HG03175 (cell line): Measurements from ENCODE around the gene TBXAS1.
A peak's percentile ranks its signal among the peaks of the same experiment; 100 is the strongest.

Experiments used
- ATAC-seq: cut with Tn5 transposase; IDR thresholded peaks from one replicate; pipeline ENCODE4 v1.9.1; 2021; ENCODE audit warnings: mild to moderate bottlenecking, moderate library complexity; ENCODE audit not compliant: unreplicated experiment

The TBXAS1 gene

GRCh38 chr7:140039896-140040295 is 210.8 kb downstream of the TBXAS1 start:
- no peak for ATAC-seq

GRCh38 chr7:140041659-140042385 is 212.8 kb downstream of the TBXAS1 start:
- ATAC-seq = no peak

DNA sequence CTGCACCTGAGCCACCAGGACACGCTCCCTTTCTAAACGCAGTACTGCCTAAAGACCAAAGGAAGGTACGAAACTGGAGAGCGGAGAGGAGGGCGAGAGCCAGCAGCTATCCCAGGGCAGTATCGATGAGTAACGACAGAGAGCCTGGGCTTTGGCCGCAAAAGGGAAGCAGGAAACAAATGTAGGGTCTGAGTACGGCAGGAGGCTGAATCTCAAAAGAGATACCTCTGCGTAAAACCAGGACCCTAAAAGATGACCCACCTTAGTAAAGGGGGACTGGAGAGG is 213.3 kb downstream of the TBXAS1 start:
- ATAC-seq = no peak

GRCh38 chr7:140044251-140044650 is 215.2 kb downstream of the TBXAS1 start:
- ATAC-seq = no peak

- ATAC-seq = no peak
Observed at GRCh38 chr7:140045697-140046096, 216.6 kb downstream of the TBXAS1 start.

DNA sequence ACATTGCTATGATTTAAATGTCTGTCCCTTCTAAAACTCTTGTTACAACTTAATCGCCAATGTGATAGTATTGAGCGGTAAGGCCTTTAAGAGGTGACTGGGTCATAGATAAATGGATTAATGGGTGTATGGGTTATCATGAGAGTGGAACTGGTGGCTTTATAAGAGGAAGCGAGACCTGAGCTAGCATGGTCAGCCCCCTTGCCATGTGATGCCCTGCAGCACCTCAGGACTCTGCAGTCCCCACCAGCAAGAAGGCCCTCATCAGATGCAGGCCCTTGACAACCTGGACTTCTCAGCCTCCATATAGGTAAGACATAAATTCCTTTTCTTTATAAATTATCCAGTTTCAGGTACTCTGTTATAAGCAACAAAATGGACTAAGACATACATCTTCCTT is 218.1 kb downstream of the TBXAS1 start:
- no peak for ATAC-seq

GRCh38 chr7:140048138-140048537 is 219.1 kb downstream of the TBXAS1 start:
- ATAC-seq = no peak

DNA sequence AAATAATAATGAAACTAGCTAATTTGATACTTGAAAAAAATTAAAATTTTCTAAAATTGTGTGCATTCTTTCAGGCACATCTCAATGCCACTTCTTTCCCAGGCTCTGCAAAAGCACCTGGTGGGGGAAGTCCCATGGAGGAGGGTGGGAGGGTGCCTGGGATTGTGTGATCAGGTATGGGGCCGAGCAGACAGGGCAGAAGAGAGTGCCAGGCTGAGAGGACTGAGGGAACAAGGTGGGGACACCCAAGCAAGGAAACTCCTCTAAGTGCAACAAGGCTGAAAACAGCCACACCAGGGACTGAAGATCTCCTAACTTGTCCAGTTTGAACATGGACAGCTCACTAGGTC is 219.9 kb downstream of the TBXAS1 start:
- ATAC-seq = no peak

DNA sequence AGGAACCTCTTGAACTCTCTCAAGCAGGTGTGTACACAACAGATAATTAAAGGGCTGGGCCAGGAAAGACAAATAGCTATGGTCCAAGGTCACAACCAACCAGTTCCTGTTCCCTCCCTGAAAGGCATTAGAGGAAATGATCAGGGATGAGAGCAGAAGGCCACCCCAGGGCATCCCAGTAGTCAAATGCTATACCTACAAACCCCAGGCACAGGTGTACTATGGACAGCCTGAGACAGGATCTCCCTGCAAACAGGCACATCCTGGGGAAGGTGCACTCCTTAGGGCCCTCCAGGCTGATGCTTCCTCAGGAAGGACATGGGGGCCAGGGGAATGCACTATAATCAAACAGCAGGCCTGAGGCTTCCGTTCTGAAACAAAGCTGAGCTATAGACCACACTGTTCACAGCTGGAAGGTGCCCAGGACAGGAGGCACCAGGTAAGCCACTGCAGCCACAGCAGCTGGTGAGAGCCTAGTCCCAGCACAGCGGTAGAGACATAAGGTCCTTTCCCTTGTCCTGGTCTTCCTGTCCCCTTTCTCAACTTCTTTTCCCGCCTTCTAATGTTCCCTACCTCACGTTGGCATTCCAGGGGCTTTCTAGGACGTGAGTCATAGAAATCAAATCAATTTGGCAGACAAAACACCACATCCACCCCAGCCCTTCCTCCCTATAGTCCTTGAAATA is 220.4 kb downstream of the TBXAS1 start:
- ATAC-seq = no peak

GRCh38 chr7:140050100-140050499 is 221.0 kb downstream of the TBXAS1 start:
- no peak for ATAC-seq

DNA sequence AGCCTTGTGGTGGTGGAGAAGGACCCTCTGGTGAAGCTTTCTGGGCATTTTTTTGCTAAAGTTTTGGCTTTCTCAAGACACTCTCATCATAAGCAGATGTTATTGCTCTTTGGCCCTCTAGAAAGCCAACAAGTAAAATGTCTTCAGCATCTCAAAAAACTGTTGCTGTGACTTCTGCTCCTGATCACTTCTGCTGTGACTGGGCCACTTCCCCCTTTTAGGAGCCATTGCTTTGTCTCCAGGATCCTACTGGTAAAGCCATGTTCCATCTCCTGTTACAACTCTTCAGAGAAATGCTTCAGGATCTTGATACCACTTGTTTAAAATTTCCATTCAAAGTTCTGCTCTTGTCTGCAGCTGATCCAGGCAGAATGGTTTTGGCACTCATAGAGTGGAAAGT is 222.8 kb downstream of the TBXAS1 start:
- no peak for ATAC-seq

DNA sequence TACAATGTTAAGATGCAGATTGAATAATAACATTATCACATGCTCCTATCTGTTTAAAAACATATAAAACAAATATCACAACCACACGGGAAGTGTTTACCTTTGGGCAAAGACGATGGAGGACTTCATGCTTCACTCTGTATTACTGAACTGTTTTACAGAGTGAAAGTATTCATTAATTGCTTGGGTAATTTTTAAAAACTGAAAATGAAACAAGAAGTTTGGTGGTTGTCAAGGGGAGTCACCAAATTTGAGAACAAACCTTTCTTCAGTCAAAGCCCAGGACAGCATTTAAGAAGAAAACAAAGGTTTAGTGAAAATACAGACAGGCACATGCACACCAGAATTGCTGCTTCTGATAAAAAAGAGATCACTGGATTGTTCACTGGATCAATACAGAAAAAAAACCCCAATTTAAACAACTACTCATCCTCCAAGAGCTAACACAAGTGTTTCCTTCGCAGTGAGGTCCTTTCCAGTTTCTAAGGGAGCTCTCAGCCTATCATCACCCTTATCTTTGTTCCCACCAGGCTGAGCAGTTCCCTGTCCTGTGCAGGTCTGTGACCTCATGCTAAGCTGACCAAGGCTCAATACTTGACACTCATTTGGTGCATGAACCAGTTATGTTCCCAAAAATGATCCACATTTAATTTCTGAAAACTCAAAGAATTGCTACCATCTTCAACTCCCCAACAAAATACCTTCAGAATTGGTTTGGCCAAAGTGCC is 224.9 kb downstream of the TBXAS1 start:
- peak; percentile 94 for ATAC-seq

- no peak for ATAC-seq
Observed at GRCh38 chr7:140054751-140055150, 225.7 kb downstream of the TBXAS1 start.

- no peak for ATAC-seq
Observed at GRCh38 chr7:140055833-140056232, 226.8 kb downstream of the TBXAS1 start.

DNA sequence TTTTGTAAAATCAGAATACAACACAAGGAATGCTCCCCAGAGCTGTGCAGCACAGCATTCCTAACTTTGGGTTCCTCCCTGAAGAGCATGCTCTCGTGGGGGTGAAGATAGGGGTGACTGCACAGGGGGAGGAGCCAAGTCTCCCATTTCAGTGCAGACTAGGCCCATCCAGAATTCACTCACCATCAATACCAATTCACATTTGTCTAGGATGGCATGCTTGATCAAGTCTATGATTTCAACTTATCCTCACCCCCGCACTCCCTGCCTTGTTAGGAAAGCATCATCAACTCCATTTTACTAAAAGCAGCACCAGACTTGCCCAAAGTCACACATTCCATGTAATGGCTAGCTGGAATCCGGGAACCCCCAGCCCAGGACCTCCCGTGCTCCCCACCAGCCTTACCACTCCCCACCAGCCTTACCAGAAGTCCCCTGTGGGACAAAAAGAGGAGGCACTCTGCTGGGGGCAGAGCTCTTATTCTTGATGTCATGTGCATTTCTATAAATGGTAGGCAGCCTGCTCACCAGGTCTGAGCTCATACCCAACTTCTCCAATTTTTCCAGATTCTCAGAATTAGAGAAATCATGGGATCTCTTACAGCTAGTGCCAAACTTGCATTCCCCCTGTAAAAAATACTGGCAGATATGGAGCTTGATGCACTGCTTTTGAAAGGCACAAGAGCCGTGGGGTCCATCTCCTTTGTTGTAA is 227.5 kb downstream of the TBXAS1 start:
- ATAC-seq = no peak

DNA sequence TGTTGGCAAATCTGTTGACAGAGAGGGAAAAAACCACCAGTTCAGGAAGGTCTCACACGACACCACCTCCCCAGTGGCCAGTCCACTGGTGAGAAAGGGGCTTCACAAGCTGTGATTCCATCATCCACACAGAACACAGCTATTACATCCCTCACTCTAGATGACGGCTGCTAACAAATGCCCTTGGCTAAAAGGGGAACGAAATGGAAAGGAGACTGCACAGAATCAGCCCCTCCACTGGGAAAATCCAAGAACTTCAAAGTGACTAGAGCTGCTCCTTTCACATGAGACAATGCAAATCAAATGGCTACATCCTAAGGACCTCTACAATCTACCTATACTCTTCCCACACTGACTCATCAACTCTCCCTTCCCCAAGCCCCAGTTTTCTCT is 228.1 kb downstream of the TBXAS1 start:
- ATAC-seq = no peak

GRCh38 chr7:140058517-140058916 is 229.5 kb downstream of the TBXAS1 start:
- ATAC-seq = no peak

GRCh38 chr7:140059273-140060242 is 230.5 kb downstream of the TBXAS1 start:
- no peak for ATAC-seq

DNA sequence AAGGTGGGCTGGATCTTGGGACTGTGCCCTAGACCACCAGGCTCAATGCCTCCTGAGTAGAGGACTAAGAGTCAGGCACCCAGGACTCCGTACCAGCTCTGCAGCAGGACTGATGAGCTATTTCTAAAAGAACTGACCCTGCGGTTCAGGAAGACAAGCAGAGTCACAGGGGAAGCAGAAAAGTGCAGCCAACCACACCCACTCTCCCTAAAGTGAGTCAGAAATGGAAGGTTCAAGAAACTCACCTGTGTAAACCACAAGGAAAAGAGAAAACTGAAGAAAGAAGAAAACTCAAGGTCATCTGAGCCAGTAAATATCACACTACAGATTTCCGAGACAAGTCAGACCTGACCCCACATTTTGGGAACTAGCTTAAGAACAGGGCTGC is 231.2 kb downstream of the TBXAS1 start:
- ATAC-seq = no peak

GRCh38 chr7:140060788-140061606 is 231.9 kb downstream of the TBXAS1 start:
- ATAC-seq = no peak
